ENCODE results near the gene COQ10A. TPM values are rescaled to one million over a fixed set of nuclear protein-coding genes. Genes with fewer than 3 reads are reported as not detected.

The COQ10A gene
- polyA plus RNA-seq, 1 donor (not counting 4 experiments of a cell fraction or from before 2014, with no cell fraction given), result 11.6 TPM

DNA sequence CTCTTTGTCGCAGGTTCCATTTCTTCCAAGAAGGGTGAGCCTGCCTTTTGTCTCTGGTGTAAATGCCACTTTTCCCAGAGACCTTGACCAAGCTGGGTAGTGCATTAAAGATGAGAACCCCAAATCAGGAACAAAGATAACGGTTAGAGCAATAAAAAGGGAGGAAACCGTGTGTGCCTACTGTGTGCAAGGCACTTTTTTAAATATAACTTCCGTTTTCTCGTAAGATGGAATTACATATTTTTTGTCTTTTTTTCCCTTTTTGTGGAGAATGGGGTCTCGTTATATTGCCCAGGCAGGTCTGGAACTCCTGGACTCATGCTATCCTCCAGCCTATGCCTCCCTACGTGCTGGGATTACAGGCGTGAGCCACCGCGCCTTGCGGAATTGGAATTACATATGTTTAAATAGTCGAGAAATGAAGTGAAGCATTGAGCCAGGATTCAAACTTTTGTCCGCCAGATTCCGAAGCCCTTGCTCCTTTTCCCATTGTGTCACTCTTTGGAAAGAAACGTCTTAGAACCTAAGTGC lies 43.1 kb upstream of the COQ10A start:
- Histone ChIP-seq H3K79me2 (ENCODE audit: control insufficient read depth, insufficient read depth, low read length) (peaks cover 26% of the 10 kb centered on the region), H3K4me2 (ENCODE audit: control insufficient read depth, extremely low read depth, insufficient read depth, low read depth, low read length) (peak overlapping the region; percentile 95), H3K36me3 (ENCODE audit: control insufficient read depth in 2 of 2, extremely low read depth in 1 of 2, insufficient read depth in 2 of 2, low read length in 2 of 2) (peaks cover 0 to 4% of the 10 kb centered on the region in 2 experiments), H3K4me1 (ENCODE audit: control insufficient read depth, extremely low read depth, insufficient read depth, low read length) (peaks cover 24% of the 10 kb centered on the region), H3K9me3 (ENCODE audit: control insufficient read depth, low read depth, low read length) (no peaks in the 10 kb centered on the region), H3K9me1 (ENCODE audit: control insufficient read depth, extremely low read depth, insufficient read depth, low read length) (no peaks in the 10 kb centered on the region), H3K27ac (ENCODE audit: control insufficient read depth, insufficient read depth, low read length) (peak overlapping the region; percentile 49), H2AFZ (ENCODE audit: control insufficient read depth, low read length) (peak overlapping the region; percentile 94), H3K27me3 (ENCODE audit: control insufficient read depth, extremely low read depth, insufficient read depth, low read length) (no peaks in the 10 kb centered on the region), H3K4me3 (ENCODE audit: control insufficient read depth in 2 of 3, extremely low read depth in 1 of 3, insufficient read depth in 2 of 3, low read depth in 1 of 3, low read length in 3 of 3) (peak overlapping the region; percentile 44 to 87 (median 55)), H3K9ac (ENCODE audit: control insufficient read depth, extremely low read depth, insufficient read depth, low read length) (peak overlapping the region; percentile 60), H4K20me1 (ENCODE audit: control insufficient read depth, extremely low read depth, insufficient read depth, low read length) (no peaks in the 10 kb centered on the region)
- FAIRE-seq (no peak), DNase-seq (ENCODE audit: low read depth, low spot score) (no peak)
- dilution Hi-C loops (cut with MboI; ENCODE audit: extremely low pct_ligation_motif_present, low sequenced_read_pairs), result no loop called here
- TF ChIP-seq, protein P1, sequence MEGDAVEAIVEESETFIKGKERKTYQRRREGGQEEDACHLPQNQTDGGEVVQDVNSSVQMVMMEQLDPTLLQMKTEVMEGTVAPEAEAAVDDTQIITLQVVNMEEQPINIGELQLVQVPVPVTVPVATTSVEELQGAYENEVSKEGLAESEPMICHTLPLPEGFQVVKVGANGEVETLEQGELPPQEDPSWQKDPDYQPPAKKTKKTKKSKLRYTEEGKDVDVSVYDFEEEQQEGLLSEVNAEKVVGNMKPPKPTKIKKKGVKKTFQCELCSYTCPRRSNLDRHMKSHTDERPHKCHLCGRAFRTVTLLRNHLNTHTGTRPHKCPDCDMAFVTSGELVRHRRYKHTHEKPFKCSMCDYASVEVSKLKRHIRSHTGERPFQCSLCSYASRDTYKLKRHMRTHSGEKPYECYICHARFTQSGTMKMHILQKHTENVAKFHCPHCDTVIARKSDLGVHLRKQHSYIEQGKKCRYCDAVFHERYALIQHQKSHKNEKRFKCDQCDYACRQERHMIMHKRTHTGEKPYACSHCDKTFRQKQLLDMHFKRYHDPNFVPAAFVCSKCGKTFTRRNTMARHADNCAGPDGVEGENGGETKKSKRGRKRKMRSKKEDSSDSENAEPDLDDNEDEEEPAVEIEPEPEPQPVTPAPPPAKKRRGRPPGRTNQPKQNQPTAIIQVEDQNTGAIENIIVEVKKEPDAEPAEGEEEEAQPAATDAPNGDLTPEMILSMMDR (optimal IDR thresholded peaks at IDR 0.05 in 1 of 3, IDR thresholded peaks at IDR 0.05 in 1 of 3, conservative IDR thresholded peaks at IDR 0.05 in 1 of 3; ENCODE audit: extremely low read depth in 1 of 3, insufficient read depth in 2 of 3, low read length in 3 of 3), result no peak
- no peak for TF ChIP-seq EZH2 (IDR thresholded peaks at IDR 0.05; ENCODE audit: low read length)

DNA sequence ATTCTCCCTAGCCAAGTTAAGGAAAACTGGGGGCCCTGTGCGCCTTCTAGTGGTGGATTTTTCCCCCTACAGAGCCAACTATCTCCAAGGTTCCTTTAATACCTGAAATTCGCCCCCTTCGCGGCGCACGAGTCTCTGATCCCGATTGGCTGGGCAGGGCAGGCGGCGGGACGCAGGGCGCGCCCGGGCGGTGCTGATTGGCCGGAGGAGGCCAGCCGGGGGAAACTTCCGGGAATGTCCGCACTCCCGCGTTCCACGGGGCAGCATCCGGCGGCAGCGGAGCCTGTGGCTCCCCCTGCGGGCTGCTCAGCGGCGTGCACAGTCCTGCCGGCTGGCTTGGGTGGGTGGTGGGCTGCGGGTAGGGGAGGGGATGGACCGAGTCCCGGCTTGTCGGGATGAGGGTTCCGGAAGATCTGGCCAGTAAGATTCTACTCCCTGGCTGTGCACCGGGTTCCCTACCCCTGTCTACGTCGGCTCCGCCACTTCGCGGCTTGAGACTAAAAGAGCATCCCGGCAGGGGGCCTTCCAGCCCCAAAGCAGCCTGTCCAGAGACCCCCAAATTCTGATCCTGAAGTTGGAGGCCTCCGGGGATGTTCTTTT lies 42.5 kb upstream of the COQ10A start, which contains the start of gene NABP2:
NABP2 (plus strand) TSS at position 241 of the 600 bp plus-strand sequence. CDS start 515 bp downstream, outside the sequence.
- Histone ChIP-seq H3K9me1 (ENCODE audit: control insufficient read depth, extremely low read depth, insufficient read depth, low read length) (no peaks in the 10 kb centered on the region), H3K27ac (ENCODE audit: control insufficient read depth, insufficient read depth, low read length) (peak within 1 kb of the TSS; percentile 49), H3K4me1 (ENCODE audit: control insufficient read depth, extremely low read depth, insufficient read depth, low read length) (peaks cover 24% of the 10 kb centered on the region), H3K4me2 (ENCODE audit: control insufficient read depth, extremely low read depth, insufficient read depth, low read depth, low read length) (peak within 1 kb of the TSS; percentile 96), H3K36me3 (ENCODE audit: control insufficient read depth in 2 of 2, extremely low read depth in 1 of 2, insufficient read depth in 2 of 2, low read length in 2 of 2) (peaks cover 0 to 4% of the 10 kb centered on the region in 2 experiments), H4K20me1 (ENCODE audit: control insufficient read depth, extremely low read depth, insufficient read depth, low read length) (no peaks in the 10 kb centered on the region), H3K9ac (ENCODE audit: control insufficient read depth, extremely low read depth, insufficient read depth, low read length) (peak within 1 kb of the TSS; percentile 80), H3K27me3 (ENCODE audit: control insufficient read depth, extremely low read depth, insufficient read depth, low read length) (no peaks in the 10 kb centered on the region), H2AFZ (ENCODE audit: control insufficient read depth, low read length) (peak within 1 kb of the TSS; percentile 94), H3K9me3 (ENCODE audit: control insufficient read depth, low read depth, low read length) (no peaks in the 10 kb centered on the region), H3K4me3 (ENCODE audit: control insufficient read depth in 2 of 3, extremely low read depth in 1 of 3, insufficient read depth in 2 of 3, low read depth in 1 of 3, low read length in 3 of 3) (peak within 1 kb of the TSS; percentile 55 to 94 (median 87)), H3K79me2 (ENCODE audit: control insufficient read depth, insufficient read depth, low read length) (peaks cover 24% of the 10 kb centered on the region)
- FAIRE-seq (no peak), DNase-seq (ENCODE audit: low read depth, low spot score) (peak; percentile 80)
- dilution Hi-C loops (cut with MboI; ENCODE audit: extremely low pct_ligation_motif_present, low sequenced_read_pairs), result no loop called here
- TF ChIP-seq, protein P1 (optimal IDR thresholded peaks at IDR 0.05 in 1 of 3, IDR thresholded peaks at IDR 0.05 in 1 of 3, conservative IDR thresholded peaks at IDR 0.05 in 1 of 3; ENCODE audit: extremely low read depth in 1 of 3, insufficient read depth in 2 of 3, low read length in 3 of 3), result peak; percentile 80 to 89 (median 80)
- no peak for TF ChIP-seq EZH2 (IDR thresholded peaks at IDR 0.05; ENCODE audit: low read length)
